SU-DHL-6 (cell line): Measurements from ENCODE around the gene MYT1.

ENCODE experiments used
- H2AFZ ChIP-seq: fragments of 200-600 bp; sonication (generic); 2 replicates; pipeline ENCODE4 v1.6.1; 2014; ENCODE audit warnings: low read depth, mild to moderate bottlenecking, moderate library complexity, mixed read lengths, antibody characterized with exemption, low read length; ENCODE audit not compliant: severe bottlenecking
- H3F3A ChIP-seq: fragments of 200-600 bp; shearing (Covaris generic); 2 replicates; pipeline ENCODE4 v1.6.0; 2016; ENCODE audit warnings: antibody characterized with exemption, mild to moderate bottlenecking; ENCODE audit not compliant: insufficient read depth
- H3K27ac ChIP-seq: fragments of 200-600 bp; sonication (generic); 2 replicates; pipeline ENCODE4 v1.5.1; 2016; ENCODE audit warnings: low read depth, mild to moderate bottlenecking, low read length, moderate library complexity, mixed read lengths
- H3K27me3 ChIP-seq: fragments of 200-600 bp; sonication (generic), shearing (Covaris generic); 2 replicates; pipeline ENCODE4 v1.6.0; 2014; ENCODE audit warnings: mild to moderate bottlenecking, low read length
- H3K36me3 ChIP-seq: fragments of 200-600 bp; sonication (generic); 2 replicates; pipeline ENCODE4 v1.6.1; 2014; ENCODE audit warnings: mild to moderate bottlenecking, low read length, mixed read lengths
- H3K4me2 ChIP-seq: fragments of 300-600, 200-600 bp; shearing (Covaris generic), sonication (generic); 2 replicates; pipeline ENCODE4 v1.6.0; 2014; ENCODE audit warnings: low read length, low read depth, mild to moderate bottlenecking; ENCODE audit not compliant: poor library complexity, severe bottlenecking
- H3K4me3 ChIP-seq: fragments of 200-600 bp; sonication (generic); 2 replicates; pipeline ENCODE4 v1.5.1; 2014; ENCODE audit warnings: antibody characterized with exemption, low read length, mild to moderate bottlenecking, mixed read lengths; ENCODE audit not compliant: insufficient read depth, poor library complexity, severe bottlenecking
- H3K79me2 ChIP-seq: fragments of 200-600 bp; sonication (generic); 2 replicates; pipeline ENCODE4 v1.6.1; 2014; ENCODE audit warnings: mild to moderate bottlenecking, low read length, moderate library complexity; ENCODE audit not compliant: insufficient read depth
- H3K9ac ChIP-seq: fragments of 200-600 bp; sonication (generic); 2 replicates; pipeline ENCODE4 v1.7.0; 2014; ENCODE audit warnings: mild to moderate bottlenecking, low read length
- H3K9me2 ChIP-seq: fragments of 200-600 bp; sonication (generic); replicated peaks from 2 replicates; pipeline ENCODE4 v1.6.1; 2014; ENCODE audit warnings: low read length; ENCODE audit not compliant: insufficient read depth
- H3K9me3 ChIP-seq: fragments of 200-600 bp; sonication (generic); 2 replicates; pipeline ENCODE4 v1.6.1; 2014; ENCODE audit warnings: low read length, mixed read lengths; ENCODE audit not compliant: insufficient read depth
- H4K20me1 ChIP-seq: fragments of 200-600 bp; sonication (generic); 2 replicates; pipeline ENCODE4 v1.6.1; 2014; ENCODE audit warnings: low read depth, mild to moderate bottlenecking, antibody characterized with exemption, low read length, moderate library complexity, mixed read lengths
- EZH2phosphoT487 ChIP-seq: fragments of 200-600 bp; sonication (generic), shearing (Covaris generic); conservative IDR thresholded peaks from 2 replicates; pipeline ENCODE4 v1.6.1; 2018; ENCODE audit warnings: mild to moderate bottlenecking, antibody characterized with exemption, low read length, moderate library complexity, mixed read lengths
- TF ChIP-seq, protein P1 (sequence below): fragments of 200-600 bp; sonication (generic); IDR thresholded peaks from one replicate; pipeline ENCODE4 v1.5.1; 2017; ENCODE audit warnings: antibody characterized with exemption, mild to moderate bottlenecking, low read length, moderate library complexity; ENCODE audit not compliant: insufficient read depth, poor library complexity, severe bottlenecking

MYT1 gene

GRCh38 chr20:64277571-64278316 lies 113.5 kb downstream of the MYT1 start:
- H3K4me3 ChIP-seq = no peak overlapping the region
- H3K36me3 ChIP-seq = no peaks in the 10 kb centered on the region
- H3K4me2 ChIP-seq = no peak overlapping the region
- H3K27ac ChIP-seq = no peak overlapping the region
- no peak overlapping the region for H3K9ac ChIP-seq
- H3F3A ChIP-seq = no peaks in the 10 kb centered on the region
- no peaks in the 10 kb centered on the region for H3K27me3 ChIP-seq
- no peaks in the 10 kb centered on the region for H3K9me3 ChIP-seq
- no peaks in the 10 kb centered on the region for H3K9me2 ChIP-seq
- H4K20me1 ChIP-seq = no peaks in the 10 kb centered on the region
- H3K79me2 ChIP-seq = no peaks in the 10 kb centered on the region
- H2AFZ ChIP-seq = no peak overlapping the region
- no peak for TF ChIP-seq EZH2phosphoT487
- TF ChIP-seq, protein P1, sequence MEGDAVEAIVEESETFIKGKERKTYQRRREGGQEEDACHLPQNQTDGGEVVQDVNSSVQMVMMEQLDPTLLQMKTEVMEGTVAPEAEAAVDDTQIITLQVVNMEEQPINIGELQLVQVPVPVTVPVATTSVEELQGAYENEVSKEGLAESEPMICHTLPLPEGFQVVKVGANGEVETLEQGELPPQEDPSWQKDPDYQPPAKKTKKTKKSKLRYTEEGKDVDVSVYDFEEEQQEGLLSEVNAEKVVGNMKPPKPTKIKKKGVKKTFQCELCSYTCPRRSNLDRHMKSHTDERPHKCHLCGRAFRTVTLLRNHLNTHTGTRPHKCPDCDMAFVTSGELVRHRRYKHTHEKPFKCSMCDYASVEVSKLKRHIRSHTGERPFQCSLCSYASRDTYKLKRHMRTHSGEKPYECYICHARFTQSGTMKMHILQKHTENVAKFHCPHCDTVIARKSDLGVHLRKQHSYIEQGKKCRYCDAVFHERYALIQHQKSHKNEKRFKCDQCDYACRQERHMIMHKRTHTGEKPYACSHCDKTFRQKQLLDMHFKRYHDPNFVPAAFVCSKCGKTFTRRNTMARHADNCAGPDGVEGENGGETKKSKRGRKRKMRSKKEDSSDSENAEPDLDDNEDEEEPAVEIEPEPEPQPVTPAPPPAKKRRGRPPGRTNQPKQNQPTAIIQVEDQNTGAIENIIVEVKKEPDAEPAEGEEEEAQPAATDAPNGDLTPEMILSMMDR = no peak

DNA sequence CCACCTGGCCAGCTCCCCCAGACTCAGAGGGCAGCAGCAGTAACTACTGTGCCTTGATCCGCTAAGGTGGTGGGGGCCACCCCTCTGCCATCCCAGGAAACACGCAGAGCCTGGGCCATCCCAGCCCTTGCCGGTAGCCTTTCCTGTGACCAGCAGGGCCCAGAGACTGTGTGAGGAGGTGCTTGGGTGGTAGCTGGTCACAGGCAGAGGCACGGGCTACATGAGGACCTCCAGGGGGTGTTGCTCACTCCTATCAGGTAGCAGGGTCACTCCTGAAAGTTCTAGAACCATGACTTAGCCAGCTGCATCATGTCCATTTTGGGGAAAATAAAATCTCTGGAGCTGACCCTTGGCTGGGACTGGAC lies 114.0 kb downstream of the MYT1 start:
- H2AFZ ChIP-seq = no peak overlapping the region
- H3K4me3 ChIP-seq = no peak overlapping the region
- no peak overlapping the region for H3K9ac ChIP-seq
- no peaks in the 10 kb centered on the region for H3K9me2 ChIP-seq
- H3K79me2 ChIP-seq = no peaks in the 10 kb centered on the region
- no peaks in the 10 kb centered on the region for H3K36me3 ChIP-seq
- no peaks in the 10 kb centered on the region for H3K9me3 ChIP-seq
- no peaks in the 10 kb centered on the region for H4K20me1 ChIP-seq
- H3K27ac ChIP-seq = no peak overlapping the region
- no peak overlapping the region for H3K4me2 ChIP-seq
- H3K27me3 ChIP-seq = no peaks in the 10 kb centered on the region
- no peaks in the 10 kb centered on the region for H3F3A ChIP-seq
- TF ChIP-seq EZH2phosphoT487 = no peak
- TF ChIP-seq, protein P1 = no peak

DNA sequence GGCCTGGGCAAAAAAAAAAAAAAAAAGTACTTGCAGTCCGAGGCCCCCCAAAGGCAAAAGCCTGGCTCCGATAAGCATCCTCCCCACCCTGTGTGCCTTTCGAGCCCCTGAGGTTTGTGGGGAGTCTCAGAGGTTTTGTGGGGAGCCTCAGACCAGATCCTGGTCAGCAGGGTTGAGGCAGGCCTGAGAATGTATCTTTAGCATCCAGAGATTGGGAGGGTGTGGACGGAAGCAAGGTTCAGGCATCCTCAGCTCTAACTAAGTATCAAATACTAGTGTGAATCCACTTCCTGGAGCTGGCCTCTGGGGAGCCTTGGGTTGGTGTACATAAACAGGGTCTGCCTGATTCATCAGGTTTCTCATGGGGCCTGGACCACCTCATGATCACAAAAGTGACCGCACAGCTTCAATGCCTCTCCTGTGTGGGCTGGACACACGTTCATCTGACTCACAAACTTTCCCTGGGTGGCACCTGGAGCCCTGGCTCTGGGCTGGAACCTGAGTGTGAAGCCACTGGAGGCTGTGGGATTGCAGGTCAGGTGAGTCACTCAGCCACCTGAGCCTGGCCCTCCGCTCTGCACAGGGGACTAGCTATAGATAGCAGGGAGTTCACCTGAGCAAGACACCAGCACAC lies 115.7 kb downstream of the MYT1 start:
- no peak overlapping the region for H3K9ac ChIP-seq
- no peak overlapping the region for H3K4me2 ChIP-seq
- TF ChIP-seq EZH2phosphoT487 = no peak
- TF ChIP-seq, protein P1 = no peak
- no peaks in the 10 kb centered on the region for H3K27me3 ChIP-seq
- H3K27ac ChIP-seq = no peak overlapping the region
- no peak overlapping the region for H2AFZ ChIP-seq
- H4K20me1 ChIP-seq = no peaks in the 10 kb centered on the region
- no peaks in the 10 kb centered on the region for H3K9me2 ChIP-seq
- H3K9me3 ChIP-seq = peaks cover 5% of the 10 kb centered on the region; the same call in 1 of the 2 replicates
- H3F3A ChIP-seq = no peaks in the 10 kb centered on the region
- H3K79me2 ChIP-seq = no peaks in the 10 kb centered on the region
- no peaks in the 10 kb centered on the region for H3K36me3 ChIP-seq
- no peak overlapping the region for H3K4me3 ChIP-seq
